Adrenal gland (tissue), 5 donors: Measurements from ENCODE around the gene ARPC1A.

ENCODE experiments used
- CTCF ChIP-seq, 6 experiments: fragments of 450-650 bp in 4 of 6; fragments of 200-600 bp in 2 of 6; sonication (generic) in 1 of 6; IDR thresholded peaks; 1 replicate in 5 of 6; 2 replicates in 1 of 6; pipeline versions ENCODE4 v1.5.1 to v1.8.0; 2016 to 2021; ENCODE audit warnings: antibody characterized with exemption in 6 of 6, mild to moderate bottlenecking in 2 of 6, moderate library complexity in 1 of 6
- POLR2A ChIP-seq, 2 donors: fragments of 450-650 bp; IDR thresholded peaks; one replicate each; pipeline ENCODE4 v1.6.1; 2017; ENCODE audit warnings: antibody characterized with exemption in 2 of 2, mild to moderate bottlenecking in 2 of 2, moderate library complexity in 1 of 2
- donor health status: DM: no; HTN: no; CAD: no.

- TF ChIP-seq CTCF (IDR thresholded peaks at IDR 0.05) (no peak), POLR2A (IDR thresholded peaks at IDR 0.05) (no peak)
These were observed 29.2 kb upstream of the ARPC1A start for GRCh38 chr7:99296471-99296870.
